GM23338 (cell line): ENCODE data around the gene PP2D1.

Source experiments
- CREB1 ChIP-seq: fragments of 250-450 bp; sonication (Bioruptor Pico); IDR thresholded peaks from 2 replicates; pipeline ENCODE4 v1.5.0; 2020; ENCODE audit warnings: low read depth, mild to moderate bottlenecking, moderate library complexity
- ETS1 ChIP-seq: IDR thresholded peaks from 2 replicates; pipeline ENCODE4 v1.6.1; 2016; ENCODE audit warnings: antibody characterized with exemption
- EZH2 ChIP-seq: fragments of 200-600 bp; sonication (generic); IDR thresholded peaks from one replicate; pipeline ENCODE4 v1.8.0; 2017; ENCODE audit warnings: antibody characterized with exemption, mild to moderate bottlenecking, low read depth; ENCODE audit not compliant: unreplicated experiment
- EZH2phosphoT487 ChIP-seq: fragments of 200-600 bp; sonication (generic); IDR thresholded peaks from one replicate; pipeline ENCODE4 v1.8.1; 2018; ENCODE audit warnings: antibody characterized with exemption; ENCODE audit not compliant: unreplicated experiment
- JUNB ChIP-seq: IDR thresholded peaks from one replicate; pipeline ENCODE4 v1.6.1; 2016; ENCODE audit warnings: antibody characterized with exemption; ENCODE audit not compliant: unreplicated experiment
- NANOG ChIP-seq: IDR thresholded peaks from 2 replicates; pipeline ENCODE4 v1.6.1; 2016; ENCODE audit warnings: antibody characterized with exemption, borderline replicate concordance
- POLR2AphosphoS5 ChIP-seq: IDR thresholded peaks from 2 replicates; pipeline ENCODE4 v1.6.1; 2016; ENCODE audit warnings: antibody characterized with exemption, low read depth
- STAT1 ChIP-seq: IDR thresholded peaks from one replicate; pipeline ENCODE4 v1.6.1; 2016; ENCODE audit warnings: antibody characterized with exemption; ENCODE audit not compliant: unreplicated experiment
- ZNF331 ChIP-seq: fragments of 250-450 bp; sonication (Bioruptor Pico); IDR thresholded peaks from 2 replicates; pipeline ENCODE4 v1.5.0; 2020; ENCODE audit warnings: low read depth, mild to moderate bottlenecking, moderate library complexity
- TF ChIP-seq, protein P1 (sequence below), 2 experiments: fragments of 200-600 bp in 1 of 2; sonication (generic) in 1 of 2; conservative IDR thresholded peaks; 2 replicates each; pipeline versions ENCODE4 v1.5.1 to v1.6.1; 2016 to 2017; ENCODE audit warnings: antibody characterized with exemption in 2 of 2, low read depth in 2 of 2, mild to moderate bottlenecking in 2 of 2, moderate library complexity in 1 of 2
- TF ChIP-seq, protein P2 (sequence below): IDR thresholded peaks from one replicate; pipeline ENCODE4 v1.6.1; 2018; ENCODE audit warnings: antibody characterized with exemption; ENCODE audit not compliant: unreplicated experiment

GRCh38 chr3:20043396-20043795, 31.3 kb upstream of the PP2D1 start:
- TF ChIP-seq, protein P1, sequence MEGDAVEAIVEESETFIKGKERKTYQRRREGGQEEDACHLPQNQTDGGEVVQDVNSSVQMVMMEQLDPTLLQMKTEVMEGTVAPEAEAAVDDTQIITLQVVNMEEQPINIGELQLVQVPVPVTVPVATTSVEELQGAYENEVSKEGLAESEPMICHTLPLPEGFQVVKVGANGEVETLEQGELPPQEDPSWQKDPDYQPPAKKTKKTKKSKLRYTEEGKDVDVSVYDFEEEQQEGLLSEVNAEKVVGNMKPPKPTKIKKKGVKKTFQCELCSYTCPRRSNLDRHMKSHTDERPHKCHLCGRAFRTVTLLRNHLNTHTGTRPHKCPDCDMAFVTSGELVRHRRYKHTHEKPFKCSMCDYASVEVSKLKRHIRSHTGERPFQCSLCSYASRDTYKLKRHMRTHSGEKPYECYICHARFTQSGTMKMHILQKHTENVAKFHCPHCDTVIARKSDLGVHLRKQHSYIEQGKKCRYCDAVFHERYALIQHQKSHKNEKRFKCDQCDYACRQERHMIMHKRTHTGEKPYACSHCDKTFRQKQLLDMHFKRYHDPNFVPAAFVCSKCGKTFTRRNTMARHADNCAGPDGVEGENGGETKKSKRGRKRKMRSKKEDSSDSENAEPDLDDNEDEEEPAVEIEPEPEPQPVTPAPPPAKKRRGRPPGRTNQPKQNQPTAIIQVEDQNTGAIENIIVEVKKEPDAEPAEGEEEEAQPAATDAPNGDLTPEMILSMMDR (conservative IDR thresholded peaks at IDR 0.05; ENCODE audit: low read depth in 2 of 2): no peak
- no peak for TF ChIP-seq EZH2
- TF ChIP-seq ZNF331 (CRISPR knock-in tag): no peak
- TF ChIP-seq EZH2phosphoT487: no peak
- no peak for TF ChIP-seq CREB1 (CRISPR knock-in tag)
- TF ChIP-seq POLR2AphosphoS5: no peak
- TF ChIP-seq, protein P2, sequence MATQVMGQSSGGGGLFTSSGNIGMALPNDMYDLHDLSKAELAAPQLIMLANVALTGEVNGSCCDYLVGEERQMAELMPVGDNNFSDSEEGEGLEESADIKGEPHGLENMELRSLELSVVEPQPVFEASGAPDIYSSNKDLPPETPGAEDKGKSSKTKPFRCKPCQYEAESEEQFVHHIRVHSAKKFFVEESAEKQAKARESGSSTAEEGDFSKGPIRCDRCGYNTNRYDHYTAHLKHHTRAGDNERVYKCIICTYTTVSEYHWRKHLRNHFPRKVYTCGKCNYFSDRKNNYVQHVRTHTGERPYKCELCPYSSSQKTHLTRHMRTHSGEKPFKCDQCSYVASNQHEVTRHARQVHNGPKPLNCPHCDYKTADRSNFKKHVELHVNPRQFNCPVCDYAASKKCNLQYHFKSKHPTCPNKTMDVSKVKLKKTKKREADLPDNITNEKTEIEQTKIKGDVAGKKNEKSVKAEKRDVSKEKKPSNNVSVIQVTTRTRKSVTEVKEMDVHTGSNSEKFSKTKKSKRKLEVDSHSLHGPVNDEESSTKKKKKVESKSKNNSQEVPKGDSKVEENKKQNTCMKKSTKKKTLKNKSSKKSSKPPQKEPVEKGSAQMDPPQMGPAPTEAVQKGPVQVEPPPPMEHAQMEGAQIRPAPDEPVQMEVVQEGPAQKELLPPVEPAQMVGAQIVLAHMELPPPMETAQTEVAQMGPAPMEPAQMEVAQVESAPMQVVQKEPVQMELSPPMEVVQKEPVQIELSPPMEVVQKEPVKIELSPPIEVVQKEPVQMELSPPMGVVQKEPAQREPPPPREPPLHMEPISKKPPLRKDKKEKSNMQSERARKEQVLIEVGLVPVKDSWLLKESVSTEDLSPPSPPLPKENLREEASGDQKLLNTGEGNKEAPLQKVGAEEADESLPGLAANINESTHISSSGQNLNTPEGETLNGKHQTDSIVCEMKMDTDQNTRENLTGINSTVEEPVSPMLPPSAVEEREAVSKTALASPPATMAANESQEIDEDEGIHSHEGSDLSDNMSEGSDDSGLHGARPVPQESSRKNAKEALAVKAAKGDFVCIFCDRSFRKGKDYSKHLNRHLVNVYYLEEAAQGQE: no peak
- TF ChIP-seq JUNB: no peak
- no peak for TF ChIP-seq ETS1
- no peak for TF ChIP-seq NANOG
- TF ChIP-seq STAT1: no peak
